Measurements from ENCODE around the gene RXFP1.

DNA sequence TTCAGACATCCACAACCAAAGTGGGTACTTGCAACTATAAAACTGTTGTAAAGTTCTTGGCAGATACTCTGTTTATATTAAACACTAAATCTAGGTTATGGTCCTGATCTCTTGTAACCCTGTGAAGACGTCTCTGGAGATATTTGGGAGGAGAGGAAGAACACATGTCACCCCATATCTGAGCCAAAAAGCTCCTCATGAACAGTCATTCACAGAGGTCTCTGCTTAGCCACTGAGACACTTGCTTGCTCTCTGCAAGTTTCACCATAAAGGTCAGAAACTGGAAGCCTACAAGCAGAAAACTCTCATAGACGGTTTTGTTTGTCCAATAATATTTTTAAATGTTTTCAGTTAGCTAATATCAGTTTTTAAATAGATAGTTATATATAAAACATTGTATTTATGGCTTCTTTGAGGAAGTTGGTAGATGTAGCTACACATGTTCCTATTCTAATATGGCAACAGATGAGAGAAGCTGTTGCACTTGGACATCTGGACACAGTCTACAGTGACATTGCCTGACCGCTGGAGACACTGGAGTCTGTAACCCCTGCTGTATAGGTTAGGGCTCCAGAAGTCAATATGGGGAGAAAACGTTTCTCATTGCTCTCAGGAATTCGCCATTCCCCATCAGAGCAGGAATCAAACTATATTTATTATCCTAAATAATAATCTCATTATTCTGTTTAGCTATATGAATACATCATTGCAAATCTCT, 76.4 kb downstream of the RXFP1 start:
- TF ChIP-seq POLR2A (IDR thresholded peaks at IDR 0.05; ENCODE audit: extremely low read depth, insufficient read length) = no peak
- TF ChIP-seq, protein P1, sequence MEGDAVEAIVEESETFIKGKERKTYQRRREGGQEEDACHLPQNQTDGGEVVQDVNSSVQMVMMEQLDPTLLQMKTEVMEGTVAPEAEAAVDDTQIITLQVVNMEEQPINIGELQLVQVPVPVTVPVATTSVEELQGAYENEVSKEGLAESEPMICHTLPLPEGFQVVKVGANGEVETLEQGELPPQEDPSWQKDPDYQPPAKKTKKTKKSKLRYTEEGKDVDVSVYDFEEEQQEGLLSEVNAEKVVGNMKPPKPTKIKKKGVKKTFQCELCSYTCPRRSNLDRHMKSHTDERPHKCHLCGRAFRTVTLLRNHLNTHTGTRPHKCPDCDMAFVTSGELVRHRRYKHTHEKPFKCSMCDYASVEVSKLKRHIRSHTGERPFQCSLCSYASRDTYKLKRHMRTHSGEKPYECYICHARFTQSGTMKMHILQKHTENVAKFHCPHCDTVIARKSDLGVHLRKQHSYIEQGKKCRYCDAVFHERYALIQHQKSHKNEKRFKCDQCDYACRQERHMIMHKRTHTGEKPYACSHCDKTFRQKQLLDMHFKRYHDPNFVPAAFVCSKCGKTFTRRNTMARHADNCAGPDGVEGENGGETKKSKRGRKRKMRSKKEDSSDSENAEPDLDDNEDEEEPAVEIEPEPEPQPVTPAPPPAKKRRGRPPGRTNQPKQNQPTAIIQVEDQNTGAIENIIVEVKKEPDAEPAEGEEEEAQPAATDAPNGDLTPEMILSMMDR (IDR thresholded peaks at IDR 0.05; ENCODE audit: low read depth, low read length) = no peak

All from NB4 (cell line).